ENCODE results near the gene TMEM165.

GRCh38 chr4:55378617-55379467 is 16.9 kb upstream of the TMEM165 start:
- no peak for TF ChIP-seq EZH2 (IDR thresholded peaks at IDR 0.05; ENCODE audit: borderline replicate concordance, low read length)
- TF ChIP-seq, protein P1, sequence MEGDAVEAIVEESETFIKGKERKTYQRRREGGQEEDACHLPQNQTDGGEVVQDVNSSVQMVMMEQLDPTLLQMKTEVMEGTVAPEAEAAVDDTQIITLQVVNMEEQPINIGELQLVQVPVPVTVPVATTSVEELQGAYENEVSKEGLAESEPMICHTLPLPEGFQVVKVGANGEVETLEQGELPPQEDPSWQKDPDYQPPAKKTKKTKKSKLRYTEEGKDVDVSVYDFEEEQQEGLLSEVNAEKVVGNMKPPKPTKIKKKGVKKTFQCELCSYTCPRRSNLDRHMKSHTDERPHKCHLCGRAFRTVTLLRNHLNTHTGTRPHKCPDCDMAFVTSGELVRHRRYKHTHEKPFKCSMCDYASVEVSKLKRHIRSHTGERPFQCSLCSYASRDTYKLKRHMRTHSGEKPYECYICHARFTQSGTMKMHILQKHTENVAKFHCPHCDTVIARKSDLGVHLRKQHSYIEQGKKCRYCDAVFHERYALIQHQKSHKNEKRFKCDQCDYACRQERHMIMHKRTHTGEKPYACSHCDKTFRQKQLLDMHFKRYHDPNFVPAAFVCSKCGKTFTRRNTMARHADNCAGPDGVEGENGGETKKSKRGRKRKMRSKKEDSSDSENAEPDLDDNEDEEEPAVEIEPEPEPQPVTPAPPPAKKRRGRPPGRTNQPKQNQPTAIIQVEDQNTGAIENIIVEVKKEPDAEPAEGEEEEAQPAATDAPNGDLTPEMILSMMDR (conservative IDR thresholded peaks at IDR 0.05 in 1 of 2, IDR thresholded peaks at IDR 0.05 in 1 of 2; ENCODE audit: extremely low read depth in 1 of 2, insufficient read depth in 1 of 2, low read depth in 1 of 2, low read length in 2 of 2) = no peak

Measured in mammary epithelial cell (primary cell).